ENCODE data around the gene CALCR.
A peak's percentile ranks its signal among the peaks of the same experiment; 100 is the strongest.
"Not testable (repeated sequence)": the region's sequence is repeated elsewhere in the genome, so short reads cannot be mapped to it uniquely, and the experiment has no call there.

Gene CALCR

GRCh38 chr7:93559639-93560491 is 14.7 kb downstream of the CALCR start:
- DNase-seq = no peak

- no peak for DNase-seq
Measured at GRCh38 chr7:93558705-93559614, 15.6 kb downstream of the CALCR start.

- DNase-seq = no peak
Measured at GRCh38 chr7:93551931-93552330, 22.6 kb downstream of the CALCR start.

- peak; percentile 8 for DNase-seq
Measured at GRCh38 chr7:93551063-93551895, 23.2 kb downstream of the CALCR start.

GRCh38 chr7:93547716-93548115 is 26.8 kb downstream of the CALCR start:
- no peak for DNase-seq

GRCh38 chr7:93544691-93545090 is 29.8 kb downstream of the CALCR start:
- no peak for DNase-seq

- DNase-seq = no peak
Measured at GRCh38 chr7:93538061-93538460, 36.5 kb downstream of the CALCR start.

- DNase-seq = no peak
Measured at GRCh38 chr7:93535616-93536015, 38.9 kb downstream of the CALCR start.

- DNase-seq = no peak
Measured at GRCh38 chr7:93530701-93531100, 43.8 kb downstream of the CALCR start.

- no peak for DNase-seq
Measured at GRCh38 chr7:93516834-93517233, 57.7 kb downstream of the CALCR start.

GRCh38 chr7:93515144-93515543 is 59.4 kb downstream of the CALCR start:
- DNase-seq = no peak

GRCh38 chr7:93509303-93509702 is 65.2 kb downstream of the CALCR start:
- no peak for DNase-seq

- no peak for DNase-seq
Measured at GRCh38 chr7:93503088-93503487, 71.4 kb downstream of the CALCR start.

GRCh38 chr7:93491860-93492259 is 82.7 kb downstream of the CALCR start:
- not testable (repeated sequence) for DNase-seq

- DNase-seq = no peak
Measured at GRCh38 chr7:93476491-93477344, 97.8 kb downstream of the CALCR start.

- DNase-seq = no peak
Measured at GRCh38 chr7:93475811-93476210, 98.7 kb downstream of the CALCR start.

- no peak for DNase-seq
Measured at GRCh38 chr7:93471456-93471855, 103.1 kb downstream of the CALCR start.

GRCh38 chr7:93463764-93464163 is 110.8 kb downstream of the CALCR start:
- DNase-seq = no peak

GRCh38 chr7:93461350-93461749 is 113.2 kb downstream of the CALCR start:
- no peak for DNase-seq

GRCh38 chr7:93453262-93453661 is 121.3 kb downstream of the CALCR start:
- DNase-seq = no peak

- no peak for DNase-seq
Measured at GRCh38 chr7:93448176-93448575, 126.3 kb downstream of the CALCR start.

- no peak for DNase-seq
Measured at GRCh38 chr7:93447509-93447908, 127.0 kb downstream of the CALCR start.

Data from CD4-positive, alpha-beta T cell treated with Interleukin-10 for 1 hour (primary cell).